GM21526 (cell line): Measurements from ENCODE around the gene XIRP1.
"Not testable (repeated sequence)": the region's sequence is repeated elsewhere in the genome, so short reads cannot be mapped to it uniquely, and the experiment has no call there.

Experiments
- ATAC-seq: cut with Tn5 transposase; IDR thresholded peaks from one replicate; pipeline ENCODE4 v1.9.1; 2021; ENCODE audit warnings: moderate library complexity; ENCODE audit not compliant: unreplicated experiment, low FRiP score

The XIRP1 gene

GRCh38 chr3:39171860-39172259 is 20.5 kb downstream of the XIRP1 start:
- no peak for ATAC-seq

- not testable (repeated sequence) for ATAC-seq
These were observed 21.5 kb downstream of the XIRP1 start for GRCh38 chr3:39170877-39171276.

GRCh38 chr3:39170461-39170860 is 21.9 kb downstream of the XIRP1 start:
- no peak for ATAC-seq

GRCh38 chr3:39169712-39170111 is 22.7 kb downstream of the XIRP1 start:
- no peak for ATAC-seq

- ATAC-seq, result no peak
These were observed 24.1 kb downstream of the XIRP1 start for GRCh38 chr3:39168156-39168780.

DNA sequence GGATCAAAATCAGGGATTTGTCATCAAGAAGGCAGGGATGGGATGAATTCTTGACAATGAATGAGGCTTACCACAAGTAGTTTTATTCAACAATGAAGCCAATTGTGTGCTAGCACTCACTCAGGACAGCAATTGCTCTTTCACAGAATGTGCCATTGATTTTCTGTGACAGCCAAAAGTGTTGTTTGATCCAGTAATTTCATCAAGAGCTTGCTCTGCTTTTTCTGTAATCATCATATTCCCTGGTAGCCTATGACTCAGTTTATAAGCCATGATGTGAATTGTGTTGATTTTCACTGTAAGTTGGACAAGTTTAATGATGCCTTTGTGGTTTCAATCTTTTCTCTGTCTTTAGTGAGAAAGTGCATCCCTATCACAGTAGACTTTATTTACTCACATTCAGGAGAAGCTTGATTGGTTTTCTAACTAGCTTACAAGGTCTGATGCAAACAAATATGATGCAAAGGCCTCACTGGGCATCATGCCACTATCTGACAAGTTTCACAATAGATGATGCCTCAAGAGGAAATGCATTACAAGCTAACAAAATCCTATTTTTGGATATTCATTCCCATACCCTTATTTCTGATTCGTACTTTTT is 25.4 kb downstream of the XIRP1 start:
- ATAC-seq, result no peak

DNA sequence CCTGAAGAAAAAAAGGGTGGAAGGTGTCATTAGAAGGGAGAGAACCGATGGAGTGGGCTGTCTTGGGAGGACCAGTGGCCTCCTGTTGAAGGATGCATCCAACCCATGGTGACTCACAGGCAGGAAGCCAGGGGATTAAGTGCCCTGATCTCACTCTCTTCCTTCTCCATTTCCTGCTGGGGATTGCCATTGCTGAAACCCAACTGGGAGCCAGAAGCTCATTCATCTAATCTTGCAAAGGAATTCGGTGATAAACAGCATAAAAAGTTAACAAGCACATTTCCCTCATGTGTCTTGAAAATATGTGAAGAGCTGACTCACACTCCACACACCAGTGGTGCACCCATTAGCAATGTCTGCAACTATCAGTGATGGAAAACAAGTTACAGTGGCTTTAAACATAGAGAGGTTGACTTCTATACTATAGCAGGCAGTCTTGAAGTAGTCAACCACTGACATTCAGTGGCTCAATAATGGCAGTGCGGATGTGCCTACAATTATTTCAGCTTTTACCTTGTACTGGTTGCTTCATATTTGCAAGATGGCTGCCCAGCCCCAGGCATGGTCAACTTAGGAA is 26.2 kb downstream of the XIRP1 start:
- no peak for ATAC-seq

GRCh38 chr3:39165518-39165917 is 26.9 kb downstream of the XIRP1 start:
- ATAC-seq, result no peak

DNA sequence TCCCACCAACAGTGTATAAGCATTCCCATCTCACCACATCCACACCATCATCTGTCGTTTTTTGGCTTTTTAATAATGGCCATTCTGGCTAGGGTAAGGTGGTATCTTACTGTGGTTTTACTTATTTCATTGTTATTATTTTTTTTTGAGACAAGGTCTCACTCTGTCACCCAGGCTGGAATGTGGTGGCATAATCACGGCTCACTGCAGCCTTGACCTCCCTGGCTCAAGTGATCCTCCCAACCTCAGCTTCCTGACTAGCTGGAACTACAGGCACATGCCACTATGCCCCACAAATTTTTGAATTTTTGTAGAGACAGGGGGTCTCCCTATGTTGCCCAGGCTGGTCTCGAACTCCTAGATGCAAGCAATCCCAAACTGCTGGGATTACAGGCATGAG is 28.0 kb downstream of the XIRP1 start:
- ATAC-seq, result no peak

DNA sequence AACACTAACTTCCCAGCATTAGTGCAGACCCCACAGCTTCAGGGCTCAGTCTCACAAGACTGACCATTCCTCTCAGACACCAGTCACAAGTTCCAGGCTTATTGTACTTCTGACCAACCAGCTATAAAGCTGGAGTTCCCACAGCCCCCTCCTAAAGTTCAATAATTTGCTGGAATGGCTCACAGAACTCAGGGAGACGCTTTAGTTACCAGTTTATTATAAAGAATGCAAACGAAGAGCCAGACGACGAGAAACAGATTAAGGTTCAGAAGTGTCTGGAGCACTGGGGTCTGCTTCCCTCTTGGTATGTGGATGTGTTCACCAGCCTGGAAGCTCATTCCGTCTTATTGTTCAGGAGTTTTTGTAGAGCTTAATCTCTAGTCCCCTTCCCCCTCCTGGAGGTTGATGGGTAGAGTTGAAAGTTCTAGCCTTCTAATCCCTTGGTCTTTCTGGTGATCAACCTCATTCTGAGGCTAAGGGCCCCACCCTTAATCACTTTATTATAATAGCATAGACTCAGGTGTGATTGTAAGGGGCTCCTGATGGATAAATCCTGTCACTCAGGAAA is 34.2 kb downstream of the XIRP1 start:
- no peak for ATAC-seq

- ATAC-seq, result no peak
These were observed 35.0 kb downstream of the XIRP1 start for GRCh38 chr3:39157359-39157758.

GRCh38 chr3:39156421-39156820 is 36.0 kb downstream of the XIRP1 start:
- no peak for ATAC-seq

GRCh38 chr3:39154280-39155021 is 37.9 kb downstream of the XIRP1 start:
- no peak for ATAC-seq

GRCh38 chr3:39153977-39154279 is 38.5 kb downstream of the XIRP1 start:
- no peak for ATAC-seq

DNA sequence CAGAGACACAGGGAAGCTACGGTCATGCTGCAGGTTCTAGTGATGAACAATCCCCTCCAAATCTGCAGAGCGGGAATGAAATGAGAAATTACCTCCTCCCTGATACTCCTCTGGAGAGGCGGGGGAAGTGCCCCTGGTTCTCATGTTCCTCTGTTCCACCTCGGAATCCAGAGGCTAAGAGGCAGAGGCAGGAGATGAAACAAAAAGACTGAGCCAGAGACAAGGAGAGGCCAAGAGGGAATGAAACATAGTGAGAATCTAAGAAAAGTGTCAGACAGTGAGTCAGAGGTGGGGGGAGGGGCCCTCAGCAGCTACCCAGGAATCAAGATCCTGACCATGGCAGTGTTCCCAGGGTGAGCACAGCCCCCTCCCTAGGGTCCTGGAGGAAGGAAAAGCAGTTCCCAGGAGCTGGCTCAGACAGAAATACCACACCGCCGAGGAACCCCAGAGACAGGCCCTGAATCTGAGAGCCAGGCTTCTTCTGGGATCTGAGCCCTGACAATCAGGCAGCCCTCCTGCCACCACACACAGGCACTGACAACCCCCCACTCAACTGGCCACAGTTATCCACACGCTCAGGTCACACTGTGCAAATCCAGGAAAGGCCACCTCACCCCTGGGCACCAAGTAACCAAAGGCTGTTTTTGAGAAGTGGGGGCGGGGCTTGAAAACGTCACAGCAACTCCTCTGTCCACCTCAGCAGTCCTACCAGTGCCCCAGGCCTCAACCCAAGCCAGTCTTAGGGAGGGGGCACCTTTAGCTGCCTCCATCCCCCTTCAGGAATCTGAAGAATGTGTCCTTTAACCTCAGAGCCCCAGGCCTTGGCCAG is 41.4 kb downstream of the XIRP1 start:
- ATAC-seq, result no peak

- ATAC-seq, result no peak
These were observed 42.1 kb downstream of the XIRP1 start for GRCh38 chr3:39150148-39150802.

GRCh38 chr3:39149498-39150147 is 42.8 kb downstream of the XIRP1 start:
- no peak for ATAC-seq

DNA sequence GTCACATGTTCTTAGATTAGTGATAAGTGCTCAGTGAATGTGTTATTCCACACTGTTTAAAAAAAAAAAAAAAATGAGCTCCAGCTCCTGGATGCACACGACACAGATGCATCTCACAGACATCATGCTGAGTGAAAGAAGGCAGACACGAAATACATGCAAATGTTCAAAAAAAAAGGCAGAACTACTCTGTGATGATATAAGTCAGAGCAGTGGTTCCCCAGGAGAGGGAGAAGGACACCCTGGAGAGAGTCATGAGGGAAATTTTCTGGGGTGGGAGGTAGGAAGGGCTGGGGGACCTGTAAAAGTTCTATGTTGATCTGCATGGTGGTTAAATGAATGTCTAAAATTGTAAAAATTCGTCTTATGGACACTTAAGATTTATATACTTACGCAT is 43.3 kb downstream of the XIRP1 start:
- ATAC-seq, result no peak

DNA sequence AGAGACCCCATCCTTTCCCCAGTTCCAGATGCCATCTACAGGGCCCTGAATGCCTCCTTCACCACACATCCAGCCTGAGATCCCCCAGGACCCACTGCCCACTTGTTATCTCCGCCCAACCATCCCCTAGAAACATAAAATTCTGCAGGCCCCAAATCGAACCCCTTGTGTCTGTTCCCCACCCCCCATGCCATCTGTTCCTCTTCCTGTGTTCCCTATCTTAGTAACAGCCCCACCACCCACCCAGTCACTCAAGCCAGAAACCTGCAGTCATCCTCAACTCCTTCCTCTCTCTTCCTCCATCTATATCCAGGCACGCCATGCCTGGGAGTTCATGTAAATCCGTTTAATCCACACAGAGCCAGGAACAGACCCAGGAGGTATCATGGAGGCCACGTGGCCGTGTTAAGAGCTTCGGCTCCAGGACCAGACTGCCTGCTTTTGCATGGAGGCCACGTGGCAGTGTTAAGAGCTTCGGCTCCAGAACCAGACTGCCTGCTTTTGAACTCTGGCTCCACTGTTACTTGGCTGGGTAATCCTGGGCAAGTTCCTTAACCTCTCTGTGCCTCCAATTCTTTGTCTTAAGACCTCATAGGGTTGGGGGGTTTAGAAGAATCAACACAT is 43.8 kb downstream of the XIRP1 start:
- ATAC-seq, result no peak
